NCI-H146 treated with DMSO at 0.1 percent for 48 hours (cell line): Measurements from ENCODE around the gene SERPINF2.
"Not testable (repeated sequence)": the region's sequence is repeated elsewhere in the genome, so short reads cannot be mapped to it uniquely, and the experiment has no call there.

Source experiments
- DNase-seq: peaks from one replicate; lab custom pipeline; 2025; ENCODE audit not compliant: unreplicated experiment; lab: John Stamatoyannopoulos, UW

SERPINF2 gene

GRCh38 chr17:1716076-1716911, 26.4 kb upstream of the SERPINF2 start:
- peak; percentile 99 for DNase-seq

- peak; percentile 97 for DNase-seq
These were observed 25.6 kb upstream of the SERPINF2 start for GRCh38 chr17:1716912-1717695.

DNA sequence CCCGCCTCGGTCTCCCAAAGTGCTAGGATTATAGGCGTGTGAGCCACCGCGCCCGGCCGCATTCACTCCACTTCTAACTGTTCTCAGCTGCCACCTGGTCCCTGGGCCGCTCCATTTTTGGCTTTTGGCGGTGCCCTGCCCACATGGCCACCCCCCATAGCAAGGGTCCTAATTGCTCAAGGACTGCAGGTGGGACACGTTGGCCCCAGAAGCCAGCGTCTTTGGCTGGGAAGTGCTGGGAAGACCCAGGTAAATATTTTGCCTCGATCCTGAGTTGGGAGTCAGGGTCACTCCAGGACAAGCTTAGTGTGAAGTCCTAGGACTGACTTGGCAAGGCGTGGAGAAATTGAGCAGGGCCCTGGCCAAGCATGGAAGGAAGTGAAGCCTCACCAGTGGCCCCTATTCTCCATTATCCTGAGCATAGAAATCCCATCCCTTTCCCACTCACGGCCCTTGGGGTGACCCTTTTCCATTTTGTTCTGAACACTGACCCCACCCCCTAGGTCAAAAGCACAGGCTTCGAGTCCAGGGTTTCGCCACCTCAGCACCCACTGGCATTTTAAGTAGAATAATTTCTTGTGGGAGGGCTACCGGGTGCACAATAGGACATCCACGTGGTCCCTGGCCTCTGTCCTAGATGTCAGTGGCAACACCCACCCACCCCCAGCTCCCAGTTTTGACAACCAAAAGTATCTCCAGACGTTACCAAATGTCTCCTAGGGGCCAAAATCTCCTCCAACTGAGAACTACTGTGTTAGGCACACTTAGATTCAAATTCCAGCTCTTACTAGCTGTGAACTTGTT, 24.1 kb upstream of the SERPINF2 start:
- no peak for DNase-seq

DNA sequence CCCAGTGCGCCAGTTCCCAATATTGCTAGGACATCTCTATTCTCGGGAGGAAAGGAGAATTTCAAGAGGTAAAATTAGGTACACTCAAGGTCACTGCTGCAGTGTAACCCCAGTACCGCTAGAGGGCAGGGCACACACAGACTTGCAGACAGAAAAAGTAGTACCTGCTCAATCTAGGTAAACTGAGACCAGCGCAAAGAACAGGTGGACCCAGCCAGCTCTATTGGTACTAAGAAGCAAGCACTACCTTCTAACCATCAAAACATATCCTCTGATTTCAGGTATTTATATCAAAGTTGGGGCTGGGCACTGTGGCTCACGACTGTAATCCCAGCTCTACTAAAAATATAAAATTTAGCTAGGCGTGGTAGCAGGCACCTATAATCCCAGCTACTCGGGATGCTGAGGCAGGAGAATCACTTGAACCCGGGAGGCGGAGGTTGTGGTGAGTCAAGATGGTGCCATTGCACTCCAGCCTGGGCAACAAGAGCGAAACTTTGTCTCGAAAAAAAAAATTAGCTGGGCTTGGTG, 21.8 kb upstream of the SERPINF2 start:
- peak; percentile 49 for DNase-seq

GRCh38 chr17:1722022-1722421, 20.6 kb upstream of the SERPINF2 start:
- DNase-seq: not testable (repeated sequence)

GRCh38 chr17:1724351-1724868, 18.3 kb upstream of the SERPINF2 start, which contains the start of gene WDR81:
WDR81 (plus strand) TSS chr17:1724704; CDS start chr17:1724960, 256 bp downstream.
- DNase-seq: peak; percentile 57

GRCh38 chr17:1724869-1725641, 17.6 kb upstream of the SERPINF2 start:
- DNase-seq: peak; percentile 43

DNA sequence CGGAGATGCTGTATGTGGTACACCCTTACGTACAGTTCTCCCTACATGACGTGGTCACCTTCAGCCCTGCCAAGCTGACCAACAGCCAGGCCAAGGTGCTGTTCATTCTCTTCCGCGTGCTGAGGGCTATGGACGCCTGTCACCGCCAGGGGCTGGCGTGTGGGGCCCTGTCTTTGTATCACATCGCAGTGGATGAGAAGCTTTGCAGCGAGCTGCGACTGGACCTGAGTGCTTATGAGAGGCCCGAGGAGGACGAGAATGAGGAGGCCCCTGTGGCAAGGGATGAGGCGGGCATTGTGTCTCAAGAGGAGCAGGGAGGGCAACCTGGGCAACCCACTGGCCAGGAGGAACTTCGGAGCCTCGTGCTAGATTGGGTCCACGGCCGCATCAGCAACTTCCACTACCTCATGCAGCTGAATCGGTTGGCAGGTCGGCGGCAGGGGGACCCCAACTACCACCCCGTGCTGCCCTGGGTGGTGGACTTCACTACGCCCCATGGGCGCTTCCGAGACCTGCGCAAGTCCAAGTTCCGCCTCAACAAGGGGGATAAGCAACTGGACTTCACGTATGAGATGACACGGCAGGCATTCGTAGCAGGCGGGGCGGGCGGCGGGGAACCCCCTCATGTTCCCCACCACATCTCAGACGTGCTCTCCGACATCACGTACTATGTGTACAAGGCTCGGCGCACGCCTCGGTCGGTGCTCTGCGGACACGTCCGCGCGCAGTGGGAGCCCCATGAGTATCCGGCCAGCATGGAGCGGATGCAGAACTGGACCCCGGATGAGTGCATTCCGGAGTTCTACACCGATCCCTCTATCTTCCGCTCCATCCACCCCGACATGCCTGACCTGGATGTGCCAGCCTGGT, 16.8 kb upstream of the SERPINF2 start:
- no peak for DNase-seq

DNA sequence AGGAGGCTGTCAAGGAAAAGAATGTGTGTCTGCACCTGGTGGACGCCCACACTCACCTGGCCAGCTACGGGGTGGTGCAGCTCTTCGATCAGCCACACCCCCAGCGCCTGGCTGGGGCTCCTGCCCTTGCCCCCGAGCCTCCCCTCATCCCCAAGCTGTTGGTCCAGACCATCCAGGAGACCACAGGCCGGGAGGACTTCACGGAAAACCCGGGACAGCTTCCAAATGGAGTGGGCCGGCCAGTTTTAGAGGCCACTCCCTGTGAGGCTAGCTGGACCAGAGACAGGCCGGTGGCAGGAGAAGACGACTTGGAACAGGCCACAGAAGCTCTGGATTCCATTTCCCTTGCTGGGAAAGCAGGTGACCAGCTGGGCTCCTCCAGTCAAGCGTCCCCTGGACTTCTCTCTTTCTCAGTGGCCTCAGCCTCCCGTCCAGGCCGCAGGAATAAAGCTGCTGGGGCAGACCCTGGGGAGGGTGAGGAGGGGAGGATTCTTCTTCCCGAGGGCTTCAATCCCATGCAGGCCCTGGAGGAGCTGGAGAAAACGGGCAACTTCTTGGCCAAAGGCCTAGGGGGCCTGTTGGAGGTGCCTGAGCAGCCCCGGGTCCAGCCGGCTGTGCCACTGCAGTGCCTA, 15.9 kb upstream of the SERPINF2 start:
- DNase-seq: no peak

GRCh38 chr17:1727258-1727789, 15.3 kb upstream of the SERPINF2 start:
- no peak for DNase-seq

GRCh38 chr17:1727876-1728630, 14.6 kb upstream of the SERPINF2 start:
- DNase-seq: no peak

GRCh38 chr17:1729966-1730325, 12.7 kb upstream of the SERPINF2 start:
- DNase-seq: no peak

DNA sequence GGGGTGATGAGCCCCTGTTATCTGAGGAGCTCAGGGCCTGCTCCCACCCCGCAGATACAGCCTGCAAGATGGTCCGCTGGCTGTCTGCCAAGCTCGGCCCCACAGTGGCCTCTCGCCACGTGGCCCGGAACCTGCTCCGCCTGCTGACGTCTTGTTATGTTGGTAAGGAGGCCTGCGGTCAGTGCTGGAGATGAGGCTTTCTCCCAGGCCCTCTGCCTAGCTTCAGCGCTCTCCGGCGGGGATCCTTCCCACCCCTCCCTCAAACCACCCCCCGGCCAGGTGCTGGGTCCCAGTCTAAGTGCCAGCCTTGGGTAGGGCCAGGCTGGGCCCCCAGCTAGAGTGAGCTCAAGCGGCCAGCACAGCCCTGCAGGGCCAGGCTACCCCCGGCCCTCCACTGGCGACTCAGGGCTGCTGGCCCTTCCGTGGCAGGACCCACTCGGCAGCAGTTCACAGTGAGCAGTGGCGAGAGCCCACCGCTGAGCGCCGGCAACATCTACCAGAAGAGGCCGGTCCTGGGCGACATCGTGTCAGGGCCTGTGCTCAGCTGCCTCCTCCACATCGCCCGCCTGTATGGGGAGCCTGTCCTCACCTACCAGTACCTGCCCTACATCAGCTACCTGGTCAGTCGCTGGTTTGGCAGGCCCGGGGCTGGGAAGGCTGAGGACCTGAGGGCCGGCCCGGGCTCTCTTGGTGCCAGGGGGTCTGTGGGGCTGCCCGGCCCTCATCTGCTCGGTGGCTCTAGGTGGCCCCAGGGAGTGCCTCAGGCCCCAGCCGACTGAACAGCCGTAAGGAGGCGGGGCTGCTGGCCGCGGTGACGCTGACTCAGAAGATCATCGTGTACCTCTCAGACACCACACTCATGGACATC, 12.1 kb upstream of the SERPINF2 start:
- no peak for DNase-seq

- DNase-seq: no peak
These were observed 11.5 kb upstream of the SERPINF2 start for GRCh38 chr17:1731194-1731506.

DNA sequence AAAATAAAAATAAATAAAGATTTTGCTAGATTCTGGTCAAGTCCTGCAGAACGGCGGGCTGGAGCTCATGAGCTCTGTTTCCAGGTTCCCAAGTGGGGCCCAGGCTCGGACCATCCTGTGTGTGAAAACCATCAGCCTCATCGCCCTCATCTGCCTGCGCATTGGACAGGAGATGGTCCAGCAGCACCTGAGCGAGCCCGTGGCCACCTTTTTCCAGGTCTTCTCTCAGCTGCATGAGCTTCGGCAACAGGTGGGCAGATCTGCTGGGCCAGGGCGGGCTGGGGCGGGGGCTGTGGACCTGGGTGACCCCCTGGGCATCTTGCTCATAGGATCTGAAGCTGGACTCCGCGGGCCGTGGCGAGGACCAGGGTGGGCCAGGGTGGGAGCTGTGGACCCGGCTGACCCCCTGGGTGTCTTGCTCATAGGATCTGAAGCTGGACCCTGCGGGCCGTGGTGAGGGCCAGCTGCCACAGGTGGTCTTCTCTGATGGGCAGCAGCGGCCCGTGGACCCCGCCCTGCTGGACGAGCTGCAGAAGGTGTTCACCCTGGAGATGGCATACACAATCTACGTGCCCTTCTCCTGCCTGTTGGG, 10.3 kb upstream of the SERPINF2 start:
- no peak for DNase-seq

GRCh38 chr17:1732833-1733321, 9.8 kb upstream of the SERPINF2 start:
- DNase-seq: no peak
